ENCODE measurements around the gene FGFR3. TPM values are rescaled to one million over a fixed set of nuclear protein-coding genes. Genes with fewer than 3 reads are reported as not detected.

Gene FGFR3
- total RNA-seq, 1 donor from 2014 or later, result 30.9 TPM

- Mint-ChIP-seq H3K4me1 (peaks cover 38% of the 10 kb centered on the region), H3K27ac (no peak overlapping the region), H3K9me3 (no peaks in the 10 kb centered on the region), H3K36me3 (no peaks in the 10 kb centered on the region), H3K27me3 (ENCODE audit: low read depth) (no peaks in the 10 kb centered on the region), H3K4me3 (no peak overlapping the region)
- TF ChIP-seq CTCF (IDR thresholded peaks at IDR 0.05; ENCODE audit: unreplicated experiment), result no peak
- DNase-seq (ENCODE audit: low spot score in 2 of 2, unreplicated experiment in 2 of 2), result no peak
Measured at GRCh38 chr4:1771555-1772305, 21.4 kb upstream of the FGFR3 start.

- no peak overlapping the region for H3K4me3 Mint-ChIP-seq
- TF ChIP-seq CTCF (IDR thresholded peaks at IDR 0.05; ENCODE audit: unreplicated experiment), result no peak
Measured at GRCh38 chr4:1772853-1773538, 20.1 kb upstream of the FGFR3 start.

GRCh38 chr4:1773754-1774153 lies 19.3 kb upstream of the FGFR3 start:
- peaks cover 36% of the 10 kb centered on the region for H3K4me1 Mint-ChIP-seq
- no peaks in the 10 kb centered on the region for H3K27me3 Mint-ChIP-seq (ENCODE audit: low read depth)
- no peak overlapping the region for H3K27ac Mint-ChIP-seq
- H3K36me3 Mint-ChIP-seq, result no peaks in the 10 kb centered on the region
- no peak for DNase-seq (ENCODE audit: low spot score in 2 of 2, unreplicated experiment in 2 of 2)
- no peak overlapping the region for H3K4me3 Mint-ChIP-seq
- no peak for TF ChIP-seq CTCF (IDR thresholded peaks at IDR 0.05; ENCODE audit: unreplicated experiment)
- H3K9me3 Mint-ChIP-seq, result no peaks in the 10 kb centered on the region

More at GRCh38 chr4:1772853-1773538, 20.1 kb upstream of the FGFR3 start:
- no peaks in the 10 kb centered on the region for H3K9me3 Mint-ChIP-seq
- no peaks in the 10 kb centered on the region for H3K27me3 Mint-ChIP-seq (ENCODE audit: low read depth)
- H3K27ac Mint-ChIP-seq, result no peak overlapping the region
- no peak for DNase-seq (ENCODE audit: low spot score in 2 of 2, unreplicated experiment in 2 of 2)
- H3K4me1 Mint-ChIP-seq, result peaks cover 43% of the 10 kb centered on the region
- H3K36me3 Mint-ChIP-seq, result no peaks in the 10 kb centered on the region

- no peaks in the 10 kb centered on the region for H3K36me3 Mint-ChIP-seq
- peaks cover 32% of the 10 kb centered on the region for H3K4me1 Mint-ChIP-seq
- H3K27ac Mint-ChIP-seq, result no peak overlapping the region
- H3K9me3 Mint-ChIP-seq, result no peaks in the 10 kb centered on the region
- DNase-seq (ENCODE audit: low spot score in 2 of 2, unreplicated experiment in 2 of 2), result no peak
- no peaks in the 10 kb centered on the region for H3K27me3 Mint-ChIP-seq (ENCODE audit: low read depth)
- no peak overlapping the region for H3K4me3 Mint-ChIP-seq
- TF ChIP-seq CTCF (IDR thresholded peaks at IDR 0.05; ENCODE audit: unreplicated experiment), result no peak
Measured at GRCh38 chr4:1775731-1776500, 17.2 kb upstream of the FGFR3 start.

- DNase-seq (ENCODE audit: low spot score in 2 of 2, unreplicated experiment in 2 of 2), result no peak
- peaks cover 28% of the 10 kb centered on the region for H3K4me1 Mint-ChIP-seq
- H3K27ac Mint-ChIP-seq, result no peak overlapping the region
- no peaks in the 10 kb centered on the region for H3K9me3 Mint-ChIP-seq
- no peaks in the 10 kb centered on the region for H3K36me3 Mint-ChIP-seq
- no peak overlapping the region for H3K4me3 Mint-ChIP-seq
- no peak for TF ChIP-seq CTCF (IDR thresholded peaks at IDR 0.05; ENCODE audit: unreplicated experiment)
- no peaks in the 10 kb centered on the region for H3K27me3 Mint-ChIP-seq (ENCODE audit: low read depth)
Measured at GRCh38 chr4:1776521-1777161, 16.5 kb upstream of the FGFR3 start.
